Mesenchymal stem cell (in vitro differentiated cells and primary cell): ENCODE results near the gene GGT6.

ENCODE experiments used
- DNase-seq: peaks from one replicate; pipeline ENCODE4 v3.0.0-alpha.2; 2013
- H2AFZ ChIP-seq: one replicate; pipeline ENCODE4 v1.6.1; 2013; ENCODE audit warnings: low read depth, mild to moderate bottlenecking, control low read depth, inconsistent platforms, low read length, moderate library complexity
- H2AK5ac ChIP-seq: 2 replicates; pipeline ENCODE4 v1.6.1; 2013; ENCODE audit warnings: low read length, moderate library complexity, mild to moderate bottlenecking, inconsistent platforms; ENCODE audit not compliant: severe bottlenecking
- H2BK120ac ChIP-seq: one replicate; pipeline ENCODE4 v1.6.1; 2013; ENCODE audit warnings: low read depth, mild to moderate bottlenecking, inconsistent platforms, low read length, moderate library complexity
- H2BK12ac ChIP-seq, 2 experiments: one replicate each; pipeline ENCODE4 v1.6.1; 2013; ENCODE audit warnings: inconsistent platforms in 2 of 2, low read length in 2 of 2, mild to moderate bottlenecking in 2 of 2, moderate library complexity in 2 of 2, control low read depth in 1 of 2
- H2BK15ac ChIP-seq: one replicate; pipeline ENCODE4 v1.6.1; 2013; ENCODE audit warnings: mild to moderate bottlenecking, low read depth, inconsistent platforms; ENCODE audit not compliant: poor library complexity, severe bottlenecking
- H2BK5ac ChIP-seq: 2 replicates; pipeline ENCODE4 v1.6.1; 2013; ENCODE audit warnings: low read depth, mild to moderate bottlenecking, low read length, control low read depth, inconsistent platforms; ENCODE audit not compliant: poor library complexity, severe bottlenecking
- H3K14ac ChIP-seq, 2 experiments: one replicate each; pipeline ENCODE4 v1.6.1; 2013; ENCODE audit warnings: inconsistent platforms in 2 of 2, low read length in 2 of 2, control low read depth in 1 of 2, mild to moderate bottlenecking in 1 of 2, moderate library complexity in 1 of 2
- H3K18ac ChIP-seq, 2 experiments: one replicate each; pipeline ENCODE4 v1.6.1; 2013; ENCODE audit warnings: inconsistent platforms in 2 of 2, low read length in 2 of 2, control low read depth in 1 of 2, low read depth in 1 of 2, mild to moderate bottlenecking in 1 of 2
- H3K23ac ChIP-seq, 2 experiments: one replicate each; pipeline ENCODE4 v1.6.1; 2013; ENCODE audit warnings: inconsistent platforms in 2 of 2, low read length in 2 of 2, mild to moderate bottlenecking in 2 of 2, moderate library complexity in 2 of 2, control low read depth in 1 of 2
- H3K27ac ChIP-seq: 2 replicates; pipeline ENCODE4 v1.5.1; 2013; ENCODE audit warnings: mild to moderate bottlenecking, moderate library complexity, low read length, control low read depth, inconsistent platforms; ENCODE audit not compliant: poor library complexity, severe bottlenecking
- H3K27me3 ChIP-seq, 2 experiments: 2 replicates each; pipeline versions ENCODE4 v1.6.1 to v1.7.0; 2013; ENCODE audit warnings: low read length in 2 of 2, mild to moderate bottlenecking in 2 of 2, moderate library complexity in 2 of 2, control low read depth in 1 of 2, inconsistent platforms in 1 of 2; ENCODE audit not compliant: control insufficient read depth in 1 of 2, insufficient read depth in 1 of 2
- H3K36me3 ChIP-seq, 2 experiments: 2 replicates each; pipeline versions ENCODE4 v1.6.1 to v1.7.0; 2013; ENCODE audit warnings: low read length in 2 of 2, control low read depth in 1 of 2, inconsistent platforms in 1 of 2, low read depth in 1 of 2, mild to moderate bottlenecking in 1 of 2; ENCODE audit not compliant: insufficient read depth in 2 of 2, control insufficient read depth in 1 of 2
- H3K4ac ChIP-seq, 2 experiments: one replicate each; pipeline ENCODE4 v1.6.1; 2013; ENCODE audit warnings: inconsistent platforms in 2 of 2, low read length in 2 of 2, mild to moderate bottlenecking in 2 of 2, moderate library complexity in 2 of 2, control low read depth in 1 of 2, low read depth in 1 of 2
- H3K4me1 ChIP-seq: 2 replicates; pipeline ENCODE4 v1.6.1; 2013; ENCODE audit warnings: low read depth, low read length, control low read depth; ENCODE audit not compliant: control insufficient read depth, insufficient read depth
- H3K4me2 ChIP-seq: 2 replicates; pipeline ENCODE4 v1.6.1; 2013; ENCODE audit warnings: low read length, mild to moderate bottlenecking, inconsistent platforms; ENCODE audit not compliant: poor library complexity, severe bottlenecking
- H3K4me3 ChIP-seq, 2 experiments: 2 replicates each; pipeline versions ENCODE4 v1.5.1 to v1.7.0; 2013; ENCODE audit warnings: low read length in 2 of 2, mild to moderate bottlenecking in 2 of 2, control low read depth in 1 of 2, low read depth in 1 of 2; ENCODE audit not compliant: insufficient read depth in 1 of 2
- H3K79me1 ChIP-seq: replicated peaks from 2 replicates; pipeline ENCODE4 v1.6.1; 2013; ENCODE audit warnings: mild to moderate bottlenecking, control low read depth, low read length, inconsistent platforms; ENCODE audit not compliant: poor library complexity, severe bottlenecking
- H3K9ac ChIP-seq: 2 replicates; pipeline ENCODE4 v1.7.0; 2013; ENCODE audit warnings: mild to moderate bottlenecking, low read length, moderate library complexity
- H3K9me3 ChIP-seq: 2 replicates; pipeline ENCODE4 v1.7.0; 2013; ENCODE audit warnings: mild to moderate bottlenecking, low read length; ENCODE audit not compliant: control insufficient read depth
- H4K8ac ChIP-seq: one replicate; pipeline ENCODE4 v1.6.1; 2013; ENCODE audit warnings: inconsistent platforms, mild to moderate bottlenecking, low read length, moderate library complexity
- H4K91ac ChIP-seq: one replicate; pipeline ENCODE4 v1.6.1; 2013; ENCODE audit warnings: mild to moderate bottlenecking, low read length, inconsistent platforms
- WGBS: methylation state at CpG from one replicate; pipeline ENCODE4 v1.1.7; 2013; ENCODE audit warnings: mixed read lengths; 5-methylcytosine and 5-hydroxymethylcytosine counted together

GGT6 gene

DNA sequence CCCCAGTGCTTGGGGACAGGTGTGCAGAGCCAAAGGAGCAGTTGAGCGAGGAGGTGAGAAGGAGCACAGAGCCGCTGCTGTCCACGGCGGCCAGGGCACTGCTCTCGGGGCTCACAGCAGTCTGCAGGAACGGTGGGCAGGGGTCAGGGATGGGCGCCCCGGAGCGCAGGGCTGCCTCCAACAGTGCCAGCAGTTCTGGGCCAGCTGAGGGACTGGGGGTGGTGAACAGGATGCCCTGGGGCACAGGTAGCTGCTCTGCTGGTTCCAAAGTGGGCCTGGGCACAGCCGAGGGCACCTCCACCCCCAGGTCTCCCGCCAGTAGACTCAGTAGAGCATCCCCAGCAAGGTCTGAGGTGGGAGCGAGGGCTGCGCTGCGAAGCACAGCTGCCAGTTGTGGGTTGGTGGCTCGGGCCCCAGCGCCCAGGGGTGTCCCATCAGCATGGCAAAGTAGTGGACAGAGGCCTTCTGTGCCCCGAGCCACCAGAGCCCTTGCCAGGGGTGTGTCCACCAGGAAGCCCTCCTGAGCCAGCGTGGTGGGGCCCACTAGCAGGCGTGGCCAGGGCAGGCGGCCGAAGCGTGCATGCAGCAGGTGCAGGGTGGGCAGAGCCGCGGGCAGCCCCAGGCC, 1.9 kb downstream of the GGT6 start:
- Histone ChIP-seq H3K14ac (no peak overlapping the region), H3K79me1 (peaks cover 10% of the 10 kb centered on the region), H3K27ac (no peak overlapping the region), H3K9ac (no peak overlapping the region), H2BK12ac (no peak overlapping the region), H3K18ac (no peak overlapping the region), H4K91ac (no peak overlapping the region), H2BK5ac (no peak overlapping the region), H2AK5ac (no peak overlapping the region), H3K4me1 (peaks cover 24% of the 10 kb centered on the region), H4K8ac (no peak overlapping the region), H2BK120ac (no peak overlapping the region), H3K23ac (no peak overlapping the region), H3K4me3 (no peak overlapping the region), H3K27me3 (peaks cover 0 to 19% of the 10 kb centered on the region in 2 experiments), H3K4ac (no peak overlapping the region), H3K9me3 (no peaks in the 10 kb centered on the region), H2AFZ (no peak overlapping the region), H3K36me3 (peaks cover 4 to 5% of the 10 kb centered on the region in 2 experiments), H3K4me2 (no peak overlapping the region), H2BK15ac (no peak overlapping the region)
- 93% methylated on average over 24 of the region's 24 CpGs for WGBS
- no peak for DNase-seq

GRCh38 chr17:4557626-4558346, 2.6 kb downstream of the GGT6 start:
- DNase-seq, result no peak
- no peak overlapping the region for H4K8ac ChIP-seq
- H3K4me2 ChIP-seq, result no peak overlapping the region
- no peak overlapping the region for H3K23ac ChIP-seq
- H3K14ac ChIP-seq, result no peak overlapping the region
- no peak overlapping the region for H2BK5ac ChIP-seq
- no peaks in the 10 kb centered on the region for H3K9me3 ChIP-seq
- no peak overlapping the region for H3K4ac ChIP-seq
- no peak overlapping the region for H3K9ac ChIP-seq
- H3K4me1 ChIP-seq, result peaks cover 24% of the 10 kb centered on the region
- no peak overlapping the region for H2AK5ac ChIP-seq
- H4K91ac ChIP-seq, result no peak overlapping the region
- no peak overlapping the region for H3K18ac ChIP-seq
- H3K4me3 ChIP-seq, result no peak overlapping the region
- H3K36me3 ChIP-seq, result peaks cover 10% of the 10 kb centered on the region in 2 experiments
- no peak overlapping the region for H2BK120ac ChIP-seq
- 90% methylated on average over 6 of the region's 6 CpGs for WGBS
- H3K27ac ChIP-seq, result no peak overlapping the region
- no peak overlapping the region for H2BK12ac ChIP-seq
- H3K79me1 ChIP-seq, result peaks cover 14% of the 10 kb centered on the region
- no peak overlapping the region for H2AFZ ChIP-seq
- no peak overlapping the region for H2BK15ac ChIP-seq
- peaks cover 0 to 13% of the 10 kb centered on the region in 2 experiments for H3K27me3 ChIP-seq

- peaks cover 0 to 8% of the 10 kb centered on the region in 2 experiments for H3K27me3 ChIP-seq
- no peak overlapping the region for H2BK12ac ChIP-seq
- no peak overlapping the region for H3K4me2 ChIP-seq
- no peak overlapping the region for H4K91ac ChIP-seq
- H3K9ac ChIP-seq, result no peak overlapping the region
- no peak overlapping the region for H3K14ac ChIP-seq
- H3K4me1 ChIP-seq, result peaks cover 24% of the 10 kb centered on the region
- H3K79me1 ChIP-seq, result peaks cover 21% of the 10 kb centered on the region
- no peak overlapping the region for H3K23ac ChIP-seq
- H3K4me3 ChIP-seq, result no peak overlapping the region
- no peak overlapping the region for H2BK5ac ChIP-seq
- peaks cover 18% of the 10 kb centered on the region in 2 experiments for H3K36me3 ChIP-seq
- H2BK15ac ChIP-seq, result no peak overlapping the region
- no peak overlapping the region for H3K4ac ChIP-seq
- H3K9me3 ChIP-seq, result no peaks in the 10 kb centered on the region
- no peak overlapping the region for H2BK120ac ChIP-seq
- no peak overlapping the region for H3K18ac ChIP-seq
- DNase-seq, result no peak
- 88% methylated on average over 4 of the region's 4 CpGs for WGBS
- no peak overlapping the region for H3K27ac ChIP-seq
- no peak overlapping the region for H2AFZ ChIP-seq
- no peak overlapping the region for H2AK5ac ChIP-seq
- H4K8ac ChIP-seq, result no peak overlapping the region
These were observed 3.4 kb downstream of the GGT6 start for GRCh38 chr17:4556996-4557395.

DNA sequence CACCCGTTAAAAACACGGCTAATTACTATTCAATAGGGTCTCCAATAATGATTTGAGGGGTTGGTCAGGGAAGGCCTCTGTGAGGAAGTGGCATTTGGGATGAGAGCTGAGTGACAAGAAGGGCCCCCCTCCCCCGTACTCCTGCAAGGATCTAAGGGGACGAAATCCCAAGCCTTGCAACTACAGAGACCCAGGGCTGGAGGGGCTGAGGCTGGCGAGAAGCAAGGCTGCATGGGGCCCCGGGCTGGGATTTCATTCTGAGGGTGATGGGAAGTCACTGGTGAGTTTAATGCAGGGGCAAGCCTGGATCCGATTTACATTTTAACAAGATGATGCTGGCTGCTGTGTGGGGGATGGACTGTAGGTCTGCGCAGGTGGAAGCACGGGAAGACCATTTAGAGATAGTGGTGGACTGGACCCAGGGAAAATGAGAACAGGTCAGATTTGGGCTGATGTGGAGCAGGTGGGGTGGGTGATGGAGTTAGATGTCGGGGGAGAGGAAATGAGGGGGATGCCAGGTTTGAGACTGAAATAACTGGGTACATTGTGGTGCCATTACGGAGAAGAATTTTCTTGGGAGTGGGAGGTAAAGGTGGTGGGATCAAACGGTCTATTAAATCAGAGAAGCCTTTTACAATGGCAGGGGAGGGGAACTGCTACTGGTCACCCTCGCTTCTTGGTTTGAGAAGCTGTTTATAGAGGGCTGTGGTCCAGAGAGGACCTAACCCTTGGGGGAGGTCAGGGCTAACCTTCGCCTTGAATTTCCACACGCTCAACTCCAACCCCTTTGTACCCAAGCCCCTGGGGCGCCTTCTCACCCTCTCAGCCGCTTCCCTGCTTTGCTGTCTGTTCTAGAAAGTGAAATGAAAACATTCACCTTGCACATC, 4.3 kb downstream of the GGT6 start:
- Histone ChIP-seq H2BK12ac (no peak overlapping the region), H4K8ac (peak overlapping the region; percentile 69), H4K91ac (peak overlapping the region; percentile 1), H2AK5ac (peak overlapping the region; percentile 3), H3K79me1 (peaks cover 27% of the 10 kb centered on the region), H3K4me3 (peak overlapping the region in 1 of 2 experiments; percentile 98), H3K9ac (peak overlapping the region; percentile 96), H2BK5ac (no peak overlapping the region), H3K9me3 (no peaks in the 10 kb centered on the region), H3K18ac (peak overlapping the region; percentile 23 to 82), H3K23ac (no peak overlapping the region), H3K4ac (peak overlapping the region; percentile 3 to 13), H2BK15ac (no peak overlapping the region), H3K27ac (peak overlapping the region; percentile 58), H3K14ac (no peak overlapping the region), H3K4me1 (peaks cover 24% of the 10 kb centered on the region), H2AFZ (no peak overlapping the region), H3K36me3 (peaks cover 25 to 27% of the 10 kb centered on the region in 2 experiments), H2BK120ac (no peak overlapping the region), H3K4me2 (peak overlapping the region; percentile 51), H3K27me3 (peaks cover 0 to 7% of the 10 kb centered on the region in 2 experiments)
- 84% methylated on average over 14 of the region's 17 CpGs for WGBS
- DNase-seq, result no peak
